Neuronal stem cell (in vitro differentiated cells): ENCODE results near the gene TMEM175.
A peak's percentile ranks its signal among the peaks of the same experiment; 100 is the strongest.

Source experiments
- DNase-seq: peaks from one replicate; pipeline ENCODE4 v3.0.0-alpha.2; 2013; ENCODE audit warnings: low spot score
- H2AFZ ChIP-seq: one replicate; pipeline ENCODE4 v1.6.1; 2013; ENCODE audit warnings: mild to moderate bottlenecking, low read length, inconsistent platforms
- H2AK5ac ChIP-seq: 2 replicates; pipeline ENCODE4 v1.6.1; 2013; ENCODE audit warnings: low read depth, mild to moderate bottlenecking, inconsistent platforms, low read length, moderate library complexity, mixed read lengths
- H2BK120ac ChIP-seq: 2 replicates; pipeline ENCODE4 v1.6.1; 2013; ENCODE audit warnings: low read depth, mild to moderate bottlenecking, inconsistent platforms, low read length, moderate library complexity, mixed read lengths
- H2BK12ac ChIP-seq: one replicate; pipeline ENCODE4 v1.6.1; 2013; ENCODE audit warnings: low read length, inconsistent platforms
- H2BK15ac ChIP-seq: 2 replicates; pipeline ENCODE4 v1.6.1; 2013; ENCODE audit warnings: mild to moderate bottlenecking, low read length, inconsistent platforms, mixed read lengths
- H2BK5ac ChIP-seq: one replicate; pipeline ENCODE4 v1.6.1; 2013; ENCODE audit warnings: inconsistent platforms, mild to moderate bottlenecking, low read length, moderate library complexity
- H3K14ac ChIP-seq: one replicate; pipeline ENCODE4 v1.6.1; 2013; ENCODE audit warnings: low read length, inconsistent platforms
- H3K18ac ChIP-seq: 2 replicates; pipeline ENCODE4 v1.6.1; 2013; ENCODE audit warnings: low read length, inconsistent platforms
- H3K23ac ChIP-seq: 2 replicates; pipeline ENCODE4 v1.6.1; 2013; ENCODE audit warnings: low read depth, mild to moderate bottlenecking, mixed read lengths, low read length, inconsistent platforms; ENCODE audit not compliant: poor library complexity
- H3K27ac ChIP-seq: replicated peaks from 3 replicates; pipeline ENCODE4 v1.5.1; 2013; ENCODE audit warnings: low read length, inconsistent platforms
- H3K27me3 ChIP-seq, 3 experiments: 2 replicates each; pipeline ENCODE4 v1.6.1; 2013; ENCODE audit warnings: low read length in 3 of 3, mild to moderate bottlenecking in 2 of 3, inconsistent platforms in 1 of 3, low read depth in 1 of 3, mixed read lengths in 1 of 3, moderate library complexity in 1 of 3; ENCODE audit not compliant: control insufficient read depth in 3 of 3, insufficient read depth in 3 of 3
- H3K36me3 ChIP-seq, 2 donors: replicated peaks in 1 of 2; 2 replicates each; pipeline ENCODE4 v1.6.1; 2013; ENCODE audit warnings: low read length in 2 of 2; ENCODE audit not compliant: control insufficient read depth in 2 of 2, insufficient read depth in 2 of 2
- H3K4ac ChIP-seq: 2 replicates; pipeline ENCODE4 v1.6.1; 2013; ENCODE audit warnings: inconsistent platforms, mild to moderate bottlenecking, low read length, moderate library complexity
- H3K4me1 ChIP-seq, 2 donors: 1 replicate in 1 of 2; 2 replicates in 1 of 2; pipeline ENCODE4 v1.6.1; 2013; ENCODE audit warnings: low read length in 2 of 2, low read depth in 1 of 2; ENCODE audit not compliant: control insufficient read depth in 2 of 2, insufficient read depth in 1 of 2
- H3K4me2 ChIP-seq: one replicate; pipeline ENCODE4 v1.6.1; 2013; ENCODE audit warnings: mild to moderate bottlenecking, low read length, inconsistent platforms; ENCODE audit not compliant: insufficient read depth, poor library complexity, severe bottlenecking
- H3K4me3 ChIP-seq, 2 donors: 2 replicates each; pipeline ENCODE4 v1.5.1; 2013; ENCODE audit warnings: low read length in 2 of 2, mild to moderate bottlenecking in 2 of 2, inconsistent platforms in 1 of 2, moderate library complexity in 1 of 2
- H3K79me1 ChIP-seq: one replicate; pipeline ENCODE4 v1.6.1; 2013; ENCODE audit warnings: low read depth, mild to moderate bottlenecking, inconsistent platforms, low read length, moderate library complexity
- H3K9ac ChIP-seq: one replicate; pipeline ENCODE4 v1.6.1; 2013; ENCODE audit warnings: mild to moderate bottlenecking, low read depth, low read length, inconsistent platforms; ENCODE audit not compliant: poor library complexity
- H3K9me3 ChIP-seq, 2 donors: replicated peaks in 1 of 2; 2 replicates each; pipeline versions ENCODE3 to v1.6.1; 2013; ENCODE audit warnings: low read length in 2 of 2, mild to moderate bottlenecking in 2 of 2, inconsistent platforms in 1 of 2, low read depth in 1 of 2, mixed read lengths in 1 of 2, moderate library complexity in 1 of 2; ENCODE audit not compliant: control insufficient read depth in 2 of 2, insufficient read depth in 1 of 2
- H4K8ac ChIP-seq: one replicate; pipeline ENCODE4 v1.6.1; 2013; ENCODE audit warnings: low read depth, mild to moderate bottlenecking, inconsistent platforms, low read length, moderate library complexity
- H4K91ac ChIP-seq: one replicate; pipeline ENCODE4 v1.6.1; 2013; ENCODE audit warnings: low read length, low read depth, mild to moderate bottlenecking, inconsistent platforms; ENCODE audit not compliant: poor library complexity
- WGBS, 2 donors: extraction: QIAGEN DNeasy Blood & Tissue Kit; methylation state at CpG; one replicate each; pipeline ENCODE4 v1.1.7; 2013; ENCODE audit warnings: missing lambda C conversion rate in 2 of 2, mixed read lengths in 1 of 2; ENCODE audit not compliant: insufficient read length in 2 of 2, insufficient replicate concordance in 1 of 2; ENCODE audit errors: extremely low coverage in 2 of 2; 5-methylcytosine and 5-hydroxymethylcytosine counted together

Gene TMEM175

GRCh38 chr4:910366-911091, 21.7 kb upstream of the TMEM175 start:
- peaks cover 0 to 7% of the 10 kb centered on the region in 2 donors for H3K9me3 ChIP-seq
- no peak overlapping the region for H2AK5ac ChIP-seq
- no peak overlapping the region for H2BK12ac ChIP-seq
- no peak overlapping the region for H3K4me3 ChIP-seq
- no peak overlapping the region for H3K4ac ChIP-seq
- H2AFZ ChIP-seq, result no peak overlapping the region
- no peak overlapping the region for H2BK5ac ChIP-seq
- H3K18ac ChIP-seq, result no peak overlapping the region
- H3K27me3 ChIP-seq, result no peaks in the 10 kb centered on the region
- H3K9ac ChIP-seq, result no peak overlapping the region
- no peak overlapping the region for H3K27ac ChIP-seq
- H3K4me2 ChIP-seq, result no peak overlapping the region
- no peak for DNase-seq
- H3K23ac ChIP-seq, result no peak overlapping the region
- no peak overlapping the region for H4K8ac ChIP-seq
- no peaks in the 10 kb centered on the region for H3K4me1 ChIP-seq
- no CpG with 5 or more reads among the region's 26 CpGs for WGBS, 2 donors
- no peak overlapping the region for H2BK15ac ChIP-seq
- peaks cover 2 to 34% of the 10 kb centered on the region in 2 donors for H3K36me3 ChIP-seq
- H2BK120ac ChIP-seq, result no peak overlapping the region
- no peak overlapping the region for H4K91ac ChIP-seq
- peaks cover 24% of the 10 kb centered on the region for H3K79me1 ChIP-seq
- no peak overlapping the region for H3K14ac ChIP-seq

GRCh38 chr4:911221-911751, 21.0 kb upstream of the TMEM175 start:
- H3K79me1 ChIP-seq, result peaks cover 19% of the 10 kb centered on the region
- H2BK15ac ChIP-seq, result no peak overlapping the region
- no peak overlapping the region for H4K8ac ChIP-seq
- H3K4me1 ChIP-seq, result no peaks in the 10 kb centered on the region
- no peak overlapping the region for H3K23ac ChIP-seq
- H2AK5ac ChIP-seq, result no peak overlapping the region
- DNase-seq, result no peak
- H2BK5ac ChIP-seq, result no peak overlapping the region
- H3K27me3 ChIP-seq, result no peaks in the 10 kb centered on the region
- H4K91ac ChIP-seq, result no peak overlapping the region
- H2AFZ ChIP-seq, result no peak overlapping the region
- peaks cover 0 to 4% of the 10 kb centered on the region in 2 donors for H3K9me3 ChIP-seq
- H3K9ac ChIP-seq, result no peak overlapping the region
- H3K36me3 ChIP-seq, result peaks cover 2 to 34% of the 10 kb centered on the region in 2 donors
- H3K4me2 ChIP-seq, result no peak overlapping the region
- no CpG with 5 or more reads among the region's 23 CpGs for WGBS, 2 donors
- H2BK12ac ChIP-seq, result no peak overlapping the region
- no peak overlapping the region for H3K18ac ChIP-seq
- H3K27ac ChIP-seq, result no peak overlapping the region
- no peak overlapping the region for H2BK120ac ChIP-seq
- no peak overlapping the region for H3K4ac ChIP-seq
- no peak overlapping the region for H3K4me3 ChIP-seq
- H3K14ac ChIP-seq, result no peak overlapping the region

- Histone ChIP-seq H3K4ac (no peak overlapping the region), H3K9me3 (no peaks in the 10 kb centered on the region), H3K79me1 (peaks cover 19% of the 10 kb centered on the region), H3K27ac (no peak overlapping the region), H2BK5ac (peak overlapping the region; percentile 53), H2BK15ac (no peak overlapping the region), H4K8ac (no peak overlapping the region), H3K4me2 (no peak overlapping the region), H3K18ac (no peak overlapping the region), H2AK5ac (no peak overlapping the region), H2AFZ (no peak overlapping the region), H3K4me3 (no peak overlapping the region), H3K14ac (no peak overlapping the region), H3K27me3 (no peaks in the 10 kb centered on the region), H3K36me3 (peaks cover 2 to 34% of the 10 kb centered on the region in 2 donors), H3K4me1 (no peaks in the 10 kb centered on the region), H4K91ac (no peak overlapping the region), H3K23ac (peak overlapping the region; percentile 65), H2BK120ac (no peak overlapping the region), H2BK12ac (no peak overlapping the region), H3K9ac (no peak overlapping the region)
- no peak for DNase-seq
- WGBS, 2 donors, result no CpG with 5 or more reads among the region's 29 CpGs
Observed at GRCh38 chr4:911871-912490, 20.3 kb upstream of the TMEM175 start.

DNA sequence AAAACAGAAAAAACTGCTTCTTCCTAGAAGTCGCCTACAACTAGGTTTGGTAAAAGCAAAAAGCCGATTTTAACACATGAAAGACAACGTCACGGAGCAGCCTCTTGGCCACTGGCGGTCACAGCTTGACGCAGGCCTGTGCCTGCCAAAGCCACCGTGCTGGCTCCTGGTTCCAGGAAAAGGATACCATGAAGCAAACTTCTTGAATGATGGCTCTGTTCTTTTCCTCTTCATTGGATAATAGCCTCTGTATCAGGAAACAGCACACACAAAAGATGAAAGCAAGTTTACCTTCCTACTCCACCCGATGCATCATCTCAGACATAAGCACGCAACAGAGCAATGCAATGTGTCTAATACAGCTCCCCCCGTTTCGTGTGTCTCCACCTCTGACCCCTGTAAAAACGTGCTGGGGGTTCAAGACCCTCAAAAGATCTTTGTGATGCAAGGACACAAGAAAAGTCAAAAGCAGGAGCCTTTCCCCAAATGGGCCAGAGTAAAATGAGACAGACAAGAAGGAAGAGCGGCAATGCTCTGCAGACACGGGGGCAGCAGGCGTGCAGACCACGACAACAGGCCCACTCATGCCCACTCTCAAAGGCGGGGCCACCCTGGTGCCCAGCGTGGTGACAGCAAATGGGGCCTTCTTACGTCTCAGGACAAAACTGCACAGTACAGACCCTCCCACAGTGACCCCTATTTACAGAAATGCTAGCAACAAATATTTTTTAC, 19.5 kb upstream of the TMEM175 start:
- Histone ChIP-seq H4K91ac (no peak overlapping the region), H3K18ac (no peak overlapping the region)
- WGBS, 2 donors, result no CpG with 5 or more reads among the region's 19 CpGs

More for the DNA sequence above, 19.5 kb upstream of the TMEM175 start:
- no peak overlapping the region for H2BK12ac ChIP-seq
- H3K23ac ChIP-seq, result no peak overlapping the region
- no peak overlapping the region for H3K4me3 ChIP-seq
- H3K79me1 ChIP-seq, result peaks cover 16% of the 10 kb centered on the region
- H2BK5ac ChIP-seq, result peak overlapping the region; percentile 53
- no peak overlapping the region for H2AK5ac ChIP-seq
- DNase-seq, result no peak
- no peak overlapping the region for H3K14ac ChIP-seq
- peaks cover 2 to 34% of the 10 kb centered on the region in 2 donors for H3K36me3 ChIP-seq
- H3K4me2 ChIP-seq, result no peak overlapping the region
- no peak overlapping the region for H2BK15ac ChIP-seq
- no peaks in the 10 kb centered on the region for H3K9me3 ChIP-seq
- no peak overlapping the region for H3K27ac ChIP-seq
- no peak overlapping the region for H4K8ac ChIP-seq
- H3K4me1 ChIP-seq, result no peaks in the 10 kb centered on the region
- H3K9ac ChIP-seq, result no peak overlapping the region
- H3K27me3 ChIP-seq, result no peaks in the 10 kb centered on the region
- no peak overlapping the region for H2AFZ ChIP-seq
- no peak overlapping the region for H2BK120ac ChIP-seq
- no peak overlapping the region for H3K4ac ChIP-seq
